ENCODE measurements around the gene ZP4.

DNA sequence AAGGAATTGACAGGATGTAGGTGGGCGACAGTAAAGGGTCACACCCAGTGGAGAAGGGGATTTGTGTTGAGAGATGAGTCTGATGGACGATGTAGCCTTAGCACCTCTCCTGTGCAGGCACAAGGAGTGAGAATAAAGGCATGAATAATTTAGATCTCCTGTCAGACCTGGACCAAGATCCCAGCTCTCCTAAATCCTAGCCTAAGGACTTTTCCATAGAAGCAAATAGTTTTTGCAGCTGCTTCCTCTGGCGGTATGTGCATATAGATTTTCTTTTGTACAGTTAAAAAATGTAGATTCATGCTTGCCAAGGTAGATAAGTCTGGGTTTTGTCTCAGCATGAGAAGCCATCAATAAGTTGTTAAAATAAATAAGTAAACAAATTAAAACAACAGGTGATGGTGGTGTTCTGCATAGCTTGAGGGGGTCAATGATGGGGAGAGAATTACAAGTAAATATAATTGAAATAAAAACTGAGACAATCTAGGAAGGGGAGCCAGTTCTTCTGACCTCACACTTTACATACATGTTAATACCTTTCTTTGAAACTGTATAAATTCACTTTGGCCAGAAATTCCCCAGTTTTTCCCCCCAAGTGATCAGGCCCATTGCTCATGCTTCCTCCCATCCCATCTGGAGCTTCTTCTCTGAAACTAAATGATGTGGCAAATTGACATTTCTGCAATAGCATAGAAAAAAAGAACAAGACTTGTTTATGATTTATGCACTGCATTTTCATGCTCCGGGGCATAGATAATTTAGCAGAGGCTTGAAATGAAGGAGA, 12.4 kb upstream of the ZP4 start:
- no peak for TF ChIP-seq POLR2A (IDR thresholded peaks at IDR 0.05)
- TF ChIP-seq, protein P1, sequence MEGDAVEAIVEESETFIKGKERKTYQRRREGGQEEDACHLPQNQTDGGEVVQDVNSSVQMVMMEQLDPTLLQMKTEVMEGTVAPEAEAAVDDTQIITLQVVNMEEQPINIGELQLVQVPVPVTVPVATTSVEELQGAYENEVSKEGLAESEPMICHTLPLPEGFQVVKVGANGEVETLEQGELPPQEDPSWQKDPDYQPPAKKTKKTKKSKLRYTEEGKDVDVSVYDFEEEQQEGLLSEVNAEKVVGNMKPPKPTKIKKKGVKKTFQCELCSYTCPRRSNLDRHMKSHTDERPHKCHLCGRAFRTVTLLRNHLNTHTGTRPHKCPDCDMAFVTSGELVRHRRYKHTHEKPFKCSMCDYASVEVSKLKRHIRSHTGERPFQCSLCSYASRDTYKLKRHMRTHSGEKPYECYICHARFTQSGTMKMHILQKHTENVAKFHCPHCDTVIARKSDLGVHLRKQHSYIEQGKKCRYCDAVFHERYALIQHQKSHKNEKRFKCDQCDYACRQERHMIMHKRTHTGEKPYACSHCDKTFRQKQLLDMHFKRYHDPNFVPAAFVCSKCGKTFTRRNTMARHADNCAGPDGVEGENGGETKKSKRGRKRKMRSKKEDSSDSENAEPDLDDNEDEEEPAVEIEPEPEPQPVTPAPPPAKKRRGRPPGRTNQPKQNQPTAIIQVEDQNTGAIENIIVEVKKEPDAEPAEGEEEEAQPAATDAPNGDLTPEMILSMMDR (IDR thresholded peaks at IDR 0.05): no peak
- no peak for TF ChIP-seq POLR2AphosphoS5 (IDR thresholded peaks at IDR 0.05)

Data from prostate gland (tissue), 2 donors.